Measurements from ENCODE around the gene NUDT16. TPM values are rescaled to one million over a fixed set of nuclear protein-coding genes. Genes with fewer than 3 reads are reported as not detected.

Gene NUDT16
- total RNA-seq, 2 donors from 2014 or later, result 4.5 to 6.7 TPM

Other genes starting within 250 kb of the NUDT16 start
- gene MRPL3, start 121.2 kb downstream of the NUDT16 start, total RNA-seq, result 100 to 1,000 TPM in 1 of 2 donors, 10 to 100 TPM in 1; 73.9 to 127 TPM

Data from activated T-helper 17 cell treated with anti-CD3 and anti-CD28 coated beads, Interleukin-2, amount 50 U/mL, for 72 hours (primary cell).